Activated CD8-positive, alpha-beta memory T cell treated with anti-CD3 and anti-CD28 coated beads, Interleukin-2, amount 50 U/mL, for 24 hours (primary cell): Measurements from ENCODE around the gene APPL2.
"Not testable (repeated sequence)": the region's sequence is repeated elsewhere in the genome, so short reads cannot be mapped to it uniquely, and the experiment has no call there.

ENCODE experiments used
- DNase-seq: peaks from one replicate; pipeline ENCODE4 v3.0.0-alpha.2; 2020; ENCODE audit errors: extremely low read depth

APPL2 gene

DNA sequence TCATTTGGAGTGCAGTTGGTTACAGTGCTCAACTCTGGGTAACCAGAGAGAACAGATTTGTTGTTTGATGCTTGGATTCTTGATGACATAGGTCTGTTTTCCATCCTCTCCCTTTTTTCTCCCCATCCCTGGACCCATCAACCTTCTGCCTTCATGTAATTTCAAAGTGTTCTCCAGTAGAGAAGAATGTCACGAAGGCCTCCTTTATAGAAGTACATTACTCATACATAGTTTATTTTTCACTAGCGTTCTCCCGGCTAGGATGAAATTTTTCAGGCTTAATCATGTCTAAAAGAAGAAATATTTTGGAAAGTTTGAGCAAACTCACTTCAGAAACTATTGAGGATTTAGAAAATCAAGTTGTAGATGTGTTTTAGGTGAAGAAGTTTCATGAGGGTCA is 20.9 kb upstream of the APPL2 start:
- no peak for DNase-seq

DNA sequence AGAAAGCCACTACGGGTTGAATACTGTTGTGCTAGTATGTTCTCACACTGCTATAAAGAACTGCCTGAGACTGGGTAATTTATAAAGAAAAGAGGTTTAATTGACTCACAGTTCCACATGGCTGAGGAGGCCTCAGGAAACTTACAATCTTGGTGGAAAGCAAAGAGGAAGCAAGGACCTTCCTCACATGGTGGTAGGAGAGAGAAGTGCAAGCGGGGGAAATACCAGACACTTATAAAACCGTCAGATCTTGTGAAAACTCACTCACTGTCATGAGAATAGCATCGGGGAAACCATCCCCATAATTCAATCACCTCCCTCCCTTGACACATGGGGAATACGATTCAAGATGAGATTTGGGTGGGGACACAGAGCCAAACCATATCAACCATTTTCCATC is 20.5 kb upstream of the APPL2 start:
- DNase-seq, result not testable (repeated sequence)

- DNase-seq, result no peak
Observed at GRCh38 chr12:105256011-105256410, 20.0 kb upstream of the APPL2 start.

- DNase-seq, result no peak
Observed at GRCh38 chr12:105253866-105254513, 18.0 kb upstream of the APPL2 start.

DNA sequence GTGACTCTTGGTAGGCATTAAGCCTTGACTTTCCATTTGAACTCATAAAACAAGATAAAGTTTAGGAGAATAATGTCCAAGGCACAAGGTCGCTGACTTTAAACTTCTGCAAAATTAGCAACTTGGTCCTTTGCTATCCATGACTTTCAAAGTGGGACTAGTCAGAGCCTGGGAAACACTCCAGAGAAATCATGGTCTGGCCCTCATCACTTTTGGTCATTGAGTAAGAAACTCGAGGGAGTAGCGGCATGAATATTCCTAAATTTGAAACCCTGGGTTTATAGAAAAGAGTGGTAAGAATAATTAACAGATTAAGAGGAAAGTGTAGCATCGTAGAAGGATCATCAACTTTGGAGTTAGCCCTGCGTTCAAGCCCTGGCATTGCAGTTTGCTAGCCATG is 16.9 kb upstream of the APPL2 start:
- no peak for DNase-seq

DNA sequence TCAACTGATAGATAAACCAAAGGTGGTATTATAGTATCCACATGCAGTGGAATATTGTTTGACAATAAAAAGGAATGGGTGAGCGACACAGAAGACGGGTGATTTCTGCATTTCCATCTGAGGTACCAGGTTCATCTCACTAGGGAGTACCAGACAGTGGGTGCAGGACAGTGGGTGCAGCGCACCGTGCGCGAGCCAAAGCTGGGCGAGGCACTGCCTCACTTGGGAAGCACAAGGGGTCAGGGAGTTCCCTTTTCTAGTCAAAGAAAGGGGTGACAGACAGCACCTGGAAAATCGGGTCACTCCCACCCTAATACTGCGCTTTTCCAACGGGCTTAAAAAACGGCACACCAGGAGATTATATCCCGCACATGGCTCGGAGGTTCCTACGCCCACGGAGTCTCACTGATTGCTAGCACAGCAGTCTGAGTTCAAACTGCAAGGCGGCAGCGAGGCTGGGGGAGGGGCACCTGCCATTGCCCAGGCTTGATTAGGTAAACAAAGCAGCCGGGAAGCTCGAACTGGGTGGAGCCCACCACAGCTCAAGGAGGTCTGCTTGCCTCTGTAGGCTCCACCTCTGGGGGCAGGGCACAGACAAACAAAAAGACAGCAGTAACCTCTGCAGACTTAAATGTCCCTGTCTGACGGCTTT is 9.9 kb upstream of the APPL2 start:
- not testable (repeated sequence) for DNase-seq

GRCh38 chr12:105245291-105245690 is 9.3 kb upstream of the APPL2 start:
- DNase-seq, result no peak

DNA sequence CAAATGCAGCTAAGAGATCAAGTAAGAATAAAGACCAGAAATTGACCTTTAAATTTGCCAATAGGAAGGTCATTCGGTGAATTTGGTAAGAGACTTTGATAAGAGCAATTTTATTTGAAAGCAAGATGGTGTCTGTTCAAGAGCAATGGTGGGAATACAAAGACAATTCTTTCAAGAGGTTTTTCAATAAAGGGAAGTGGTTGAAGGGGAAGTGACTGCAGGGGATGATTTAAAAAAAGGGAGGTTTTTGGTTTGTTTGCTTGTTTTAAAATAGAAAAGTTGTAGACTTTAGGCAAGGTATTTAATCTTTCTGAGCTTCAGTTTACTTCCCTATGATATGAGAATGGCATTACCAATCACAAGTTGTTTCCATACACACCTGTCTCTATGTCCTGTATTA is 4.3 kb upstream of the APPL2 start:
- no peak for DNase-seq

GRCh38 chr12:105239304-105239703 is 3.3 kb upstream of the APPL2 start:
- DNase-seq, result no peak

- no peak for DNase-seq
Observed at GRCh38 chr12:105237666-105238065, 1.7 kb upstream of the APPL2 start.

DNA sequence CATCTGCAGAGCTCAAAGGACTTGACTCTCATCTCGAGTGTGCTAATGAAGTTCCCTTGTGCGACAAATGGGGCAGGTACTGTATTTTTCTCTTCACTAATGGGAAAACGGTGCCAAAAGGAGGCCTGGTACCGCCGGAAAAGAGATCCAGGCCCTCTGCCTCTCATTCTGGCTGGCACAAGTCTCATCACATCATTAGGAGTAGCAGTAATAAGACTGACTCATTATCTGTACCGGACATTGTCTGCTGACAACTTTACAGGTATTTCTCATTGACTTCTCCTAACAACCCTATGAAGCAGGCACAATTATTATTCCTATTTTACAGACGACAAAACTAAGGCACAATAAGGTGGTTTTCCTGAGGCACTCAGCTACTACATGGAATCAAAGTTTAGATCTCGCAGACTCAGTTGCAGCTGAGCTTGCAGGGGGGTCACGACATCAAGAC is 668 bp downstream of the APPL2 start:
- no peak for DNase-seq

- no peak for DNase-seq
Observed at GRCh38 chr12:105234197-105234596, 1.8 kb downstream of the APPL2 start.

GRCh38 chr12:105233041-105233905 is 2.7 kb downstream of the APPL2 start:
- DNase-seq, result no peak

DNA sequence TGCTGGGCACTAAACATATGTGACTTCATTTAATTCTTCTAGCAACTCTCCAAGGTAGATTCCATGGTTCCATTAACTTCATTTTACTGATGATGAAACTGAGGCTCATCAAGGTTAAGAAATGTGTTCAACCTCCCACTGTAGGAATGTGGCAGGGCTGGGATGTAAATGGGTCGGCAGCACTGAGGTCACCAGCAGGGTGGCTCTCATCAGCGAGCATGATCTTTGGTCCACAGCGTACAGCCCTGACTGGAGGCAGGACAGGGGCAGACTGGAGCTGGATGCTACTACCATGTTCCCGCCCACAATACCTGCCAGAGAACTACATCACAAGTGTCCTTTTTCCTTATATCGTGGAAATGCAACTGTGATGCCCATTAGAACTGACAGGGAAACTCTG is 4.6 kb downstream of the APPL2 start:
- no peak for DNase-seq

DNA sequence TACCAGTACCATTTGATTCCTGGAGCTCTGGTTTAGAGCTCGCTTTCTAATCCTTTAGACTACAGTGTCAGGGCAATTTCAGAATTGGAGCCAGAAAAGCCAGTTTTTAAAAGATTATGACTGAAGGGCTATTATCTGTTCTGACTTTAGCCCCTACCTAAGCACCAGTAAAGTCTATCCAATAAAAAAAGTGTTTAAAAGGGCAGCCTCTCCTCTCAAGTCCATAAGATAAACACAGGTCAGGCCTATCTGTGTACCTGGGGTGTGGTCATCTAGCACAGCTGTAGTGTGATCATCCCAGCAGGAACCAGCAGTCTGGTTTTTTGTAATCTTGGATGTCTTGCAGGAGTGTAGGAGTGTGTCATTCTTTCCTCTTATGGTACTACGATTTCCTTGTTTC is 6.6 kb downstream of the APPL2 start:
- DNase-seq, result no peak

DNA sequence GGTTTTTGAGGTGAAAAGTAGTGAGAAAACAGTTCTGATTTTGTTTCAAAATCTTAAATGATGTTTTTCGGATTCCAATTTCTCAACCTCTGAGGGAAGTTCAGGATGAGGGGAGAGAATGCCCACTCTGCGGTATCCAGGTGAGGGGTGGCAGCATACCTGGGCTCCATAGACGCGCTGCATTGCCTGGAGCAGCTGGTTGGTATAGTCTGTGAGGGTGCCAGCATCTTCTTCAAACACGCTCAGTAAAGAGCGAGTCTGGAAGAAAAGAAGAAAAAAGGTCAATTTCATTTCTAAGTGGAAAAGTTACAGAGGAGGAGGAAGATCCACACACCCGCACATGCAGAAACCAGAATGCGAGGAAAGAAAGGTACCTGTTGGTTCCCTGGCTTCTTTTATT is 7.0 kb downstream of the APPL2 start:
- DNase-seq, result no peak

DNA sequence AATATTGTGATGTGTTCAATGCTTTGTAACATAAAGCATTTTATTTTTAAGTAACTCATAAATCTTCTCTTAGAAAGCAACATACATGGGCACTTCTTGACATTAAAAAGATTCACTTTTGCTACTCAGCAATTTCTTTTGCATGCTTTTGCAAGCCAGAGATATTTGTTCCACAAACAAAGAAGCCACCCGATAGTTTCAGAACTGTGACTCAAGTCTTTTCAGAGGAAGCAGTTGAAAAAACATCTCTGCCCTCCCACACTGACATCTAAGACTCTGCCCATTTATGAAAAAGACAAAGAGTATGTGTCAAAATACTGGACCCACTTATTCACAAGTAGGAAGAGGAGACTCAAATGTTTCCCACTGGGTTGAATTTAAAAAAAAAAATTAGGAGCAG is 7.5 kb downstream of the APPL2 start:
- no peak for DNase-seq

GRCh38 chr12:105227879-105228278 is 8.1 kb downstream of the APPL2 start:
- DNase-seq, result no peak

GRCh38 chr12:105226219-105226618 is 9.8 kb downstream of the APPL2 start:
- DNase-seq, result no peak

- no peak for DNase-seq
Observed at GRCh38 chr12:105225505-105226015, 10.4 kb downstream of the APPL2 start.

GRCh38 chr12:105224399-105224798 is 11.6 kb downstream of the APPL2 start:
- DNase-seq, result no peak

DNA sequence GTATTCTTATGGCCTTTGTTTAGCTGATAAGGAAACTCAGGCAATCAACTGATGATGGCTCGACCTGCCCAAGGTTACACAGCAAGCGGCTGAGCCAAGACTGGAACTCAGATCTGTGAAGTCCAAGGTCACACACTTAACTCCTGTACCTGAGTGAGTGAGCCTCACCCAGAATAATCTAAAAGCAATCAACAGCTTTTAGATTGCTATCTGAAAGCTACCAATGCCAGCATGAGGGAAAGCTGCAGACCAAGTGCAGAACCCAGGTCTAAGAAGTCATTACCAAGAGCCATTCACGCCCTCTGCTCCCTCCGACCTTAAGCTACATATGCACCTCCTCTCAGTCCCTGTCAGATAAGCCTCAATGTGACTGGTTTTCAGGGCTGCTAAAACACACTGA is 12.1 kb downstream of the APPL2 start:
- no peak for DNase-seq
